Parathyroid adenoma (tissue), 2 donors: ENCODE results near the gene PMM2.
A peak's percentile ranks its signal among the peaks of the same experiment; 100 is the strongest.

Experiments
- H2AFZ ChIP-seq: fragments of 300-600 bp; sonication (generic); one replicate; pipeline ENCODE4 v1.7.0; 2017; ENCODE audit warnings: antibody characterized with exemption, mild to moderate bottlenecking
- H3K27ac ChIP-seq: fragments of 300-600 bp; sonication (generic); one replicate; pipeline ENCODE4 v1.7.0; 2017
- H3K27me3 ChIP-seq: fragments of 300-600 bp; sonication (generic); one replicate; pipeline ENCODE4 v1.7.0; 2017; ENCODE audit warnings: low read length; ENCODE audit not compliant: control insufficient read depth, insufficient read depth
- H3K36me3 ChIP-seq: fragments of 300-600 bp; sonication (generic); one replicate; pipeline ENCODE4 v1.7.0; 2017; ENCODE audit warnings: low read length; ENCODE audit not compliant: control insufficient read depth, insufficient read depth
- H3K4me1 ChIP-seq: fragments of 300-600 bp; sonication (generic); one replicate; pipeline ENCODE4 v1.7.0; 2017; ENCODE audit warnings: control low read depth
- H3K4me2 ChIP-seq: fragments of 300-600 bp; sonication (generic); one replicate; pipeline ENCODE4 v1.7.0; 2017; ENCODE audit warnings: low read length
- H3K4me3 ChIP-seq: fragments of 300-600 bp; sonication (generic); one replicate; pipeline ENCODE4 v1.7.0; 2017; ENCODE audit warnings: low read depth, low read length
- H3K79me2 ChIP-seq: fragments of 300-600 bp; sonication (generic); one replicate; pipeline ENCODE4 v1.7.0; 2017; ENCODE audit warnings: control low read depth
- H3K9ac ChIP-seq: fragments of 300-600 bp; sonication (generic); one replicate; pipeline ENCODE4 v1.7.0; 2017; ENCODE audit warnings: mild to moderate bottlenecking
- H3K9me3 ChIP-seq: fragments of 300-600 bp; sonication (generic); one replicate; pipeline ENCODE4 v1.7.0; 2017; ENCODE audit warnings: low read length; ENCODE audit not compliant: control insufficient read depth
- TF ChIP-seq, protein P1 (sequence below): fragments of 300-600 bp; sonication (generic); IDR thresholded peaks from one replicate; pipeline ENCODE4 v1.7.0; 2017; ENCODE audit warnings: antibody characterized with exemption, mild to moderate bottlenecking
- donor health status: primary hyperparathyroidism.

The PMM2 gene

DNA sequence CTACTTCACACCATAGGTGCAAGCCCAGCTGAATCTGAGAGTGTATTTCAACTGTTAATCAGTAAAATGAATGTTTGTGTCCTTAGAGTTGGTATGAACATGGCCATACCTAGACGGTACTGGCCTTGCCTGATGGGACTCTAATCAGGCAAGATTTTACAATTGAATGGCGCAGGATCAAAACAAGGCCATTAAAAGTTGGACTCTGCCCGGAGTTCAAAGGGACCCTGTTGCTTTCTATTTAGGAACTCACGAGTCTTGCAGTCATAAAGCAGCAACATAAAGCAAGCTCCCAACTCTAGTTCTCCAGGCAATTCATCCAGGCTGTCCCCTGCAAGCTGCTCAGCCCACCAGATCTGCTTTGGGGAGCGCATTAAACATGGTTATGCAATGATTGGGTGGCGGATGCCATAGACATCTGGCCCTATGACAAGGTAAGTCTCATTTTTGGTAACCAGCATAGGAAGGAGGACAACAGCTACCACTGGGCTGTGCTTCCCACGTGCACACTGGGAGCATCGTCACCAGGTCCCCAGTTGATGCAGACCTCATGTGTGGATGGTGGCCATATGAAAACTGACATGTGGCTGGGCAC, 9.0 kb upstream of the PMM2 start:
- no peaks in the 10 kb centered on the region for H3K27me3 ChIP-seq
- H3K79me2 ChIP-seq = no peaks in the 10 kb centered on the region
- no peaks in the 10 kb centered on the region for H3K4me1 ChIP-seq
- H3K9me3 ChIP-seq = no peaks in the 10 kb centered on the region
- H3K4me2 ChIP-seq = no peak overlapping the region
- no peak overlapping the region for H3K4me3 ChIP-seq
- H2AFZ ChIP-seq = no peak overlapping the region
- no peaks in the 10 kb centered on the region for H3K36me3 ChIP-seq
- no peak overlapping the region for H3K27ac ChIP-seq
- no peak overlapping the region for H3K9ac ChIP-seq
- TF ChIP-seq, protein P1, sequence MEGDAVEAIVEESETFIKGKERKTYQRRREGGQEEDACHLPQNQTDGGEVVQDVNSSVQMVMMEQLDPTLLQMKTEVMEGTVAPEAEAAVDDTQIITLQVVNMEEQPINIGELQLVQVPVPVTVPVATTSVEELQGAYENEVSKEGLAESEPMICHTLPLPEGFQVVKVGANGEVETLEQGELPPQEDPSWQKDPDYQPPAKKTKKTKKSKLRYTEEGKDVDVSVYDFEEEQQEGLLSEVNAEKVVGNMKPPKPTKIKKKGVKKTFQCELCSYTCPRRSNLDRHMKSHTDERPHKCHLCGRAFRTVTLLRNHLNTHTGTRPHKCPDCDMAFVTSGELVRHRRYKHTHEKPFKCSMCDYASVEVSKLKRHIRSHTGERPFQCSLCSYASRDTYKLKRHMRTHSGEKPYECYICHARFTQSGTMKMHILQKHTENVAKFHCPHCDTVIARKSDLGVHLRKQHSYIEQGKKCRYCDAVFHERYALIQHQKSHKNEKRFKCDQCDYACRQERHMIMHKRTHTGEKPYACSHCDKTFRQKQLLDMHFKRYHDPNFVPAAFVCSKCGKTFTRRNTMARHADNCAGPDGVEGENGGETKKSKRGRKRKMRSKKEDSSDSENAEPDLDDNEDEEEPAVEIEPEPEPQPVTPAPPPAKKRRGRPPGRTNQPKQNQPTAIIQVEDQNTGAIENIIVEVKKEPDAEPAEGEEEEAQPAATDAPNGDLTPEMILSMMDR = no peak

DNA sequence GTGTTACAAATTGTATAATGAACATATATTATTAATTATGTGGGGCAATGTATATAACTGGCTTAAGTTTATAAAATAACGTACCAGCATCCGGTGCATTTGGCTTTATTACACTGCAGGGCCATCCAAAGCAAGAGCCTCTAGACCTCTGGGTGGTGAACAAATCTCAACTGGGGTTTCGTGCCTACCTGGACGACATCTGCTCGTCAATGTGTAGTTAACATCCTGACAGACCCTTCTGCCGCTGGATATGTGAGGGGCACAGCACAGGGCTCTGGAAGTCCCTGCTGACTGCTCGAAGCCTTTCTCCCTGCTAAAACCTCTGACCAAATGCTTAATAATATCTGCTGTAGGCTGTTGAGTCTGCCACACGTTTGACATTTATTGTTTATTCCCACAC, 2.5 kb upstream of the PMM2 start:
- Histone ChIP-seq H3K36me3 (no peaks in the 10 kb centered on the region), H3K4me3 (no peak overlapping the region), H3K9ac (no peak overlapping the region), H3K4me2 (no peak overlapping the region), H2AFZ (no peak overlapping the region), H3K9me3 (no peaks in the 10 kb centered on the region), H3K4me1 (peaks cover 6% of the 10 kb centered on the region), H3K27ac (no peak overlapping the region), H3K27me3 (no peaks in the 10 kb centered on the region), H3K79me2 (peaks cover 15% of the 10 kb centered on the region)
- TF ChIP-seq, protein P1 = no peak

DNA sequence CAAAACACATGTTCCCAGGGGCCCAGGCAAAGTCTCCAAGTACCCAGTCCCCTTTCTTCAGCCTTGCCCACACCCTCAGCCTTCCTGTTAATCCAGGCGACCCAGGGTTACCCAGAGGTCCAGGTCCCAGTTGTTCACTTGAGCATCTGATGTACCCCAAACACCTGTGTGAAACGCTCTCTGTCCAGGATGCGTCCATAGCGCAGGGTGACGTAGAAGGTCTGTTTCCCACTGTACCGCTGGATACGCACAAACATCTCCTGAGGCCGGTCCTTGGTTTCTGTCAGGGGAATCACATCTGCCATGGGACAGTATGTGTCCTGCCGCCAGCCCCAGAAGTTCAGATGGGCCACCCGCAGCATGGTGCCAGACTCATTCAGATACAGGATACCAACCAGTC, 1.8 kb upstream of the PMM2 start:
- H3K4me3 ChIP-seq = no peak overlapping the region
- no peak overlapping the region for H3K4me2 ChIP-seq
- H3K79me2 ChIP-seq = peaks cover 16% of the 10 kb centered on the region
- no peak overlapping the region for H2AFZ ChIP-seq
- TF ChIP-seq, protein P1 = no peak
- H3K9me3 ChIP-seq = no peaks in the 10 kb centered on the region
- peaks cover 6% of the 10 kb centered on the region for H3K4me1 ChIP-seq
- no peak overlapping the region for H3K27ac ChIP-seq
- H3K9ac ChIP-seq = no peak overlapping the region
- H3K36me3 ChIP-seq = no peaks in the 10 kb centered on the region
- no peaks in the 10 kb centered on the region for H3K27me3 ChIP-seq

DNA sequence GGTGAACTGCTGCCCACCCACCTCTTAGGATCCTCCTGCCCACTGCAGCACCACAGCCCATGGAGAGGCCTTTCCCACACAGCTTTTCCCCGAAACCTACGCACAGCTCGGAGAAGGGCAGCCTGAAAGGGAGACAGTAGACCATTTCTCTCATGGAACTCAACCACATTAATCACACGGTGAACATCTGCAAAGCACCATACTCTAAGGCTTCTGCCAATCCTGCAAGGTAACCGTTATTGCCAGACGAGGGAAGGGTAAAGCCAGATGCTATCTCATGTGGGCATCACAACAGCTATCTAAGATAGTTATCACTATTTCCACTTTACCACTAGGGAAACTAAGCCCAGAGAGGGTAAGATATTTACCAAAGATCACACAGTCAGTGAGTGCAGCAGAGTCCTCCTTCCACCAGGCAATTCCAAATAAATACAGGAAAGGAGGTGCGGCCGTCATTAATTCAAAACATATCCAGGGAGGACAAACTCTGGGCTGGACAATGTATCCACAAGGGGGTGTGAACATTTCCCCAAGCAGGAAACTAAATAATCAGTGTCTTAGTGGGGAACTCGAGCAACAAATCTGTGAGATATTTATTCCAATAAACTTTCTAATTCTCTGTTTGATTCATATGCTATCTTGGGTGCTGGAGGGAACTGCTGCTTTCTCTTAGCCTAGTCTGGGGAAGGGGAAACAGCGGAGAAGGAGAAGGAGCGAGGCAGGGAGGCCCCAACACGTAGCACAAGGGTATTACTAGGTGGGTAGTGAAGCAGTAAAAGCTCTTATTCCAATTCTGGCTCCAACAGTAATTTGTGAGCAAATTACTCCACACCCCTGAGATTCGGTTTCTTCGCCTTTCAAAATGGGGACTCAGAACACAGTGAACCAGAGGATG, 923 bp upstream of the PMM2 start:
- H3K9ac ChIP-seq = no peak overlapping the region
- peaks cover 19% of the 10 kb centered on the region for H3K79me2 ChIP-seq
- peak overlapping the region; percentile 67 for H3K27ac ChIP-seq
- TF ChIP-seq, protein P1 = no peak
- peak overlapping the region; percentile 98 for H2AFZ ChIP-seq
- H3K36me3 ChIP-seq = no peaks in the 10 kb centered on the region
- H3K4me3 ChIP-seq = peak overlapping the region; percentile 92
- H3K4me2 ChIP-seq = peak overlapping the region; percentile 91
- H3K4me1 ChIP-seq = peaks cover 6% of the 10 kb centered on the region
- no peaks in the 10 kb centered on the region for H3K27me3 ChIP-seq
- H3K9me3 ChIP-seq = no peaks in the 10 kb centered on the region
